AG09319 (cell line): ENCODE data around the gene CDIP1.

Experiments used
- DNase-seq: peaks from one replicate; pipeline ENCODE4 v3.0.0-alpha.2; 2010; ENCODE audit warnings: low read depth; ENCODE audit errors: extremely low read depth
- TF ChIP-seq, protein P1 (sequence below): IDR thresholded peaks from 2 replicates; pipeline ENCODE4 v1.5.1; 2011; ENCODE audit warnings: low read depth, mild to moderate bottlenecking, inconsistent platforms, low read length, moderate library complexity

Gene CDIP1

GRCh38 chr16:4544473-4544872, 5.9 kb upstream of the CDIP1 start:
- DNase-seq, result no peak
- TF ChIP-seq, protein P1, sequence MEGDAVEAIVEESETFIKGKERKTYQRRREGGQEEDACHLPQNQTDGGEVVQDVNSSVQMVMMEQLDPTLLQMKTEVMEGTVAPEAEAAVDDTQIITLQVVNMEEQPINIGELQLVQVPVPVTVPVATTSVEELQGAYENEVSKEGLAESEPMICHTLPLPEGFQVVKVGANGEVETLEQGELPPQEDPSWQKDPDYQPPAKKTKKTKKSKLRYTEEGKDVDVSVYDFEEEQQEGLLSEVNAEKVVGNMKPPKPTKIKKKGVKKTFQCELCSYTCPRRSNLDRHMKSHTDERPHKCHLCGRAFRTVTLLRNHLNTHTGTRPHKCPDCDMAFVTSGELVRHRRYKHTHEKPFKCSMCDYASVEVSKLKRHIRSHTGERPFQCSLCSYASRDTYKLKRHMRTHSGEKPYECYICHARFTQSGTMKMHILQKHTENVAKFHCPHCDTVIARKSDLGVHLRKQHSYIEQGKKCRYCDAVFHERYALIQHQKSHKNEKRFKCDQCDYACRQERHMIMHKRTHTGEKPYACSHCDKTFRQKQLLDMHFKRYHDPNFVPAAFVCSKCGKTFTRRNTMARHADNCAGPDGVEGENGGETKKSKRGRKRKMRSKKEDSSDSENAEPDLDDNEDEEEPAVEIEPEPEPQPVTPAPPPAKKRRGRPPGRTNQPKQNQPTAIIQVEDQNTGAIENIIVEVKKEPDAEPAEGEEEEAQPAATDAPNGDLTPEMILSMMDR, result no peak

DNA sequence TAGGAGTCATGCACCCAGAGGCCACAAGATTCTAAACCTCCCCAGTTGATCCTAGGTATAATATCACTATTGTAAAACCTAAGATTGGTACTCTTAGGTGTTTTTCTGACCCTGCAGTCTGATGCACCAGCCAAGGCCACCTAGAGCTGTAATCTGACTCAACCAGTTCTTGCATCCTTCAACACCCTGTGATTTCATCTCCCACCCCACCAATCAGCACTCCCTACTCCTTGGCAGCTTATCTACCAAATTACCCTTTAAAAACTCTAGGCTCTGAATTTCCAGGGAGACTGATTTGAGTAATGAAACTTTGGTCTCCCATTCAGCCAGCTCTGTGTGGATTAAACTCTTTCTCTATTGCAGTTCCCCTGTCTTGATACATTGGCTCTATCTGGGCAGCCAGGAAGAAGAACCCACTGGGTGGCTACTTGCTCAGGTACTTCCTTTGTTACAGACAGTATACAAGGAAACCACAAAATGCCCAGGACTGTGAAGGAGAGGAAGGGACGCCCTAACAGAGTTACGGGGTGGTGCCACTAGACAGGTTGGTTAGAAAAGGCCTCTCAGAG, 1.2 kb upstream of the CDIP1 start:
- no peak for DNase-seq
- TF ChIP-seq, protein P1, result no peak

- TF ChIP-seq, protein P1, result no peak
Measured at GRCh38 chr16:4537376-4538343, 913 bp downstream of the CDIP1 start.

DNA sequence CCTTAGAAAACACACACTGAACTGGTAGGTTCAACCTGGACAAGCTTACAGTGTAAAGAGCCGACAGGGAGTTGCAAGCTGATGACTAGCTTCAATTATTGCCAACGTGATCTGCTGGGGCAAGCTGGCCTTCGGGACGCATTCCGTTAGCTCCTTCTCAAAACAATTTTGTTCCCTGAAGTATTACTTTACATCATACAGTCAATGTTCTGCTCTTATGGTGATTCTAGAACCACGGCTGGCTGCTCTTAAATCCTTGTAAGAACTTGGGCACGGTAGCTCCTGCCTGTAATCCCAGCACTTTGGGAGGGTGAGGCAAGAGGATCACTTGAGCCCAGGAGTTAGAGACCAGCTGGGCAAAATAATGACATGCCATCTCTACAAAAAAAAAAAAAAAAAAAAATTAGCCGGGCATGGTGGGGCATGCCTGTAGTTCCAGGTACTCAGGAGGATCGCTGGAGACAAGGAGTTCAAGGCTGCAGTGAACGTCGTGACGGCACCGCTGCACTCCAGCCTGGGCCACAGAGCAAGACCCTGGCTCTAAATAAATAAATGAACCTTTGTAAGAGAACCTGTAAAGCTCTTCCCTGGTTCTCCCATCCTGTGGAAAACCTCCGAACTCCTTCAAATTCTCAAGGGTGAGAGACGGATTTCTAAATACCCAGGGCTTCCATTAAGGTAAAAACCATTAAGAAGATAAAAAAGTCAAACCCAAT, 2.0 kb downstream of the CDIP1 start:
- TF ChIP-seq, protein P1, result no peak
- DNase-seq, result no peak

More at GRCh38 chr16:4537376-4538343, 913 bp downstream of the CDIP1 start:
- no peak for DNase-seq

DNA sequence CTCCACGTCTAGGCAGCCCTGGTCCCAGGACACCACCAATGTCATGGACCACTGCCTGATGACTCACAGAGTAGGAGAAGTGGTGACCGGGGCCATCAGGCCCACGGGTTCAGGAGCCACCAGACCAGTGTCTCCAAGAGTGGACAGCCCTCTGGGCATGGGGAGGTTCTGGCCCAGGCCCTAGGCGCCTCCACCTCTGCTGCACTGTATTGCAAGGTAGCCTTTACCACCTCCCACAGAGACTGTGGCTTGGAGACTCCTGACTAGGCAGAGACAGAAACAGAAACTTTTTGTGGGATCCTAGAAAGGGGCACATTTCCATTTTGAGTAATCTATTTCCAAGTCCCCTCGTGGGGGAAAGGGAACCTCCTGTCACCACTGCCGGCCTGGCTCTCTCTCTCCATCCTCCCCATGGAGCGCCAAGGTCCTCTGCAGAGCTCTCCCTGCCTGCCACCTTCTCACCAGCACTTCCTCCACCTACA, 2.9 kb downstream of the CDIP1 start:
- TF ChIP-seq, protein P1, result no peak
- no peak for DNase-seq

GRCh38 chr16:4534151-4534790, 4.3 kb downstream of the CDIP1 start:
- TF ChIP-seq, protein P1, result no peak

More at GRCh38 chr16:4534151-4534790, 4.3 kb downstream of the CDIP1 start:
- no peak for DNase-seq
